ENCODE results near the gene CBLB. TPM values are rescaled to one million over a fixed set of nuclear protein-coding genes. Genes with fewer than 3 reads are reported as not detected.

CBLB gene
- total RNA-seq, 1 donor from 2014 or later, result 146 TPM

- peaks cover 63% of the 10 kb centered on the region for H3K4me1 Mint-ChIP-seq (ENCODE audit: low read depth)
- H3K4me3 Mint-ChIP-seq (ENCODE audit: low read depth), result peak overlapping the region; percentile 47
- H3K36me3 Mint-ChIP-seq (ENCODE audit: low read depth), result peaks cover 83% of the 10 kb centered on the region
- H3K9me3 Mint-ChIP-seq, result no peaks in the 10 kb centered on the region
- H3K27ac Mint-ChIP-seq, result peak overlapping the region; percentile 83
- intact Hi-C loops (cut with micrococcal nuclease), result no loop called here
- no peak for DNase-seq (ENCODE audit: low spot score)
- no peaks in the 10 kb centered on the region for H3K27me3 Mint-ChIP-seq (ENCODE audit: low read depth)
Observed at GRCh38 chr3:105837143-105837740, 31.6 kb downstream of the CBLB start.

GRCh38 chr3:105836533-105836932 is 32.3 kb downstream of the CBLB start:
- peak overlapping the region; percentile 83 for H3K27ac Mint-ChIP-seq
- no peaks in the 10 kb centered on the region for H3K9me3 Mint-ChIP-seq
- peaks cover 67% of the 10 kb centered on the region for H3K4me1 Mint-ChIP-seq (ENCODE audit: low read depth)
- DNase-seq (ENCODE audit: low spot score), result no peak
- peaks cover 81% of the 10 kb centered on the region for H3K36me3 Mint-ChIP-seq (ENCODE audit: low read depth)
- H3K4me3 Mint-ChIP-seq (ENCODE audit: low read depth), result peak overlapping the region; percentile 47
- intact Hi-C loops (cut with micrococcal nuclease), result loop anchor here (1.0 kb wide), 2 partner anchors 31 to 136 kb away; no protein-coding TSS in a partner anchor
- no peaks in the 10 kb centered on the region for H3K27me3 Mint-ChIP-seq (ENCODE audit: low read depth)

- H3K4me1 Mint-ChIP-seq (ENCODE audit: low read depth), result peaks cover 76% of the 10 kb centered on the region
- intact Hi-C loops (cut with micrococcal nuclease), result loop anchor here (1.0 kb wide), 2 partner anchors 32 to 135 kb away; no protein-coding TSS in a partner anchor
- DNase-seq (ENCODE audit: low spot score), result no peak
- peaks cover 6% of the 10 kb centered on the region for H3K9me3 Mint-ChIP-seq
- H3K36me3 Mint-ChIP-seq (ENCODE audit: low read depth), result peaks cover 88% of the 10 kb centered on the region
- no peak overlapping the region for H3K4me3 Mint-ChIP-seq (ENCODE audit: low read depth)
- H3K27ac Mint-ChIP-seq, result peak overlapping the region; percentile 36
- H3K27me3 Mint-ChIP-seq (ENCODE audit: low read depth), result no peaks in the 10 kb centered on the region
Observed at GRCh38 chr3:105835606-105836005, 33.2 kb downstream of the CBLB start.

GRCh38 chr3:105834768-105835167 is 34.0 kb downstream of the CBLB start:
- no peak overlapping the region for H3K4me3 Mint-ChIP-seq (ENCODE audit: low read depth)
- peaks cover 78% of the 10 kb centered on the region for H3K4me1 Mint-ChIP-seq (ENCODE audit: low read depth)
- peaks cover 6% of the 10 kb centered on the region for H3K9me3 Mint-ChIP-seq
- no peak for DNase-seq (ENCODE audit: low spot score)
- peak overlapping the region; percentile 84 for H3K27ac Mint-ChIP-seq
- peaks cover 86% of the 10 kb centered on the region for H3K36me3 Mint-ChIP-seq (ENCODE audit: low read depth)
- intact Hi-C loops (cut with micrococcal nuclease), result no loop called here
- no peaks in the 10 kb centered on the region for H3K27me3 Mint-ChIP-seq (ENCODE audit: low read depth)

GRCh38 chr3:105832644-105833043 is 36.2 kb downstream of the CBLB start:
- peak overlapping the region; percentile 92 for H3K27ac Mint-ChIP-seq
- intact Hi-C loops (cut with micrococcal nuclease), result loop anchor here (1.0 to 2.0 kb wide), 2 partner anchors 37 to 178 kb away; partner anchors contain the start of gene CBLB
- H3K36me3 Mint-ChIP-seq (ENCODE audit: low read depth), result peaks cover 77% of the 10 kb centered on the region
- no peaks in the 10 kb centered on the region for H3K27me3 Mint-ChIP-seq (ENCODE audit: low read depth)
- H3K4me1 Mint-ChIP-seq (ENCODE audit: low read depth), result peaks cover 74% of the 10 kb centered on the region
- peak overlapping the region; percentile 56 for H3K4me3 Mint-ChIP-seq (ENCODE audit: low read depth)
- no peak for DNase-seq (ENCODE audit: low spot score)
- peaks cover 6% of the 10 kb centered on the region for H3K9me3 Mint-ChIP-seq

- Mint-ChIP-seq H3K36me3 (ENCODE audit: low read depth) (peaks cover 71% of the 10 kb centered on the region), H3K27ac (peak overlapping the region; percentile 94), H3K4me1 (ENCODE audit: low read depth) (peaks cover 73% of the 10 kb centered on the region), H3K9me3 (peaks cover 6% of the 10 kb centered on the region), H3K27me3 (ENCODE audit: low read depth) (no peaks in the 10 kb centered on the region), H3K4me3 (ENCODE audit: low read depth) (peak overlapping the region; percentile 55)
- DNase-seq (ENCODE audit: low spot score), result no peak
- intact Hi-C loops (cut with micrococcal nuclease), result no loop called here
Observed at GRCh38 chr3:105830836-105831235, 38.0 kb downstream of the CBLB start.

GRCh38 chr3:105829871-105830622 is 38.8 kb downstream of the CBLB start:
- H3K36me3 Mint-ChIP-seq (ENCODE audit: low read depth), result peaks cover 67% of the 10 kb centered on the region
- H3K4me1 Mint-ChIP-seq (ENCODE audit: low read depth), result peaks cover 70% of the 10 kb centered on the region
- DNase-seq (ENCODE audit: low spot score), result no peak
- peak overlapping the region; percentile 89 for H3K27ac Mint-ChIP-seq
- H3K4me3 Mint-ChIP-seq (ENCODE audit: low read depth), result peak overlapping the region; percentile 2
- H3K27me3 Mint-ChIP-seq (ENCODE audit: low read depth), result no peaks in the 10 kb centered on the region
- peaks cover 6% of the 10 kb centered on the region for H3K9me3 Mint-ChIP-seq
- intact Hi-C loops (cut with micrococcal nuclease), result loop anchor here (2.0 to 5.0 kb wide), 4 partner anchors 17 to 777 kb away; partner anchors contain the start of gene ALCAM

GRCh38 chr3:105829229-105829628 is 39.6 kb downstream of the CBLB start:
- Mint-ChIP-seq H3K4me1 (ENCODE audit: low read depth) (peaks cover 72% of the 10 kb centered on the region), H3K27me3 (ENCODE audit: low read depth) (no peaks in the 10 kb centered on the region), H3K27ac (peak overlapping the region; percentile 97), H3K4me3 (ENCODE audit: low read depth) (peak overlapping the region; percentile 66), H3K36me3 (ENCODE audit: low read depth) (peaks cover 67% of the 10 kb centered on the region), H3K9me3 (peaks cover 6% of the 10 kb centered on the region)
- intact Hi-C loops (cut with micrococcal nuclease), result loop anchor here (2.0 to 5.0 kb wide), 4 partner anchors 18 to 778 kb away; partner anchors contain the start of gene ALCAM
- no peak for DNase-seq (ENCODE audit: low spot score)

GRCh38 chr3:105828703-105829102 is 40.1 kb downstream of the CBLB start:
- H3K4me1 Mint-ChIP-seq (ENCODE audit: low read depth), result peaks cover 75% of the 10 kb centered on the region
- intact Hi-C loops (cut with micrococcal nuclease), result loop anchor here (1.0 to 5.0 kb wide), 5 partner anchors 18 to 779 kb away; partner anchors contain the start of gene ALCAM
- H3K36me3 Mint-ChIP-seq (ENCODE audit: low read depth), result peaks cover 68% of the 10 kb centered on the region
- peaks cover 6% of the 10 kb centered on the region for H3K9me3 Mint-ChIP-seq
- H3K27me3 Mint-ChIP-seq (ENCODE audit: low read depth), result no peaks in the 10 kb centered on the region
- peak overlapping the region; percentile 97 for H3K27ac Mint-ChIP-seq
- peak overlapping the region; percentile 66 for H3K4me3 Mint-ChIP-seq (ENCODE audit: low read depth)
- DNase-seq (ENCODE audit: low spot score), result no peak

GRCh38 chr3:105827959-105828358 is 40.9 kb downstream of the CBLB start:
- Mint-ChIP-seq H3K36me3 (ENCODE audit: low read depth) (peaks cover 73% of the 10 kb centered on the region), H3K27me3 (ENCODE audit: low read depth) (no peaks in the 10 kb centered on the region), H3K4me1 (ENCODE audit: low read depth) (peaks cover 80% of the 10 kb centered on the region), H3K9me3 (peaks cover 6% of the 10 kb centered on the region), H3K27ac (peak overlapping the region; percentile 100), H3K4me3 (ENCODE audit: low read depth) (peak overlapping the region; percentile 37)
- intact Hi-C loops (cut with micrococcal nuclease), result loop anchor here (1.0 to 5.0 kb wide), 16 partner anchors 19 to 779 kb away; partner anchors contain the start of gene ALCAM
- no peak for DNase-seq (ENCODE audit: low spot score)

- H3K27me3 Mint-ChIP-seq (ENCODE audit: low read depth), result no peaks in the 10 kb centered on the region
- peaks cover 73% of the 10 kb centered on the region for H3K36me3 Mint-ChIP-seq (ENCODE audit: low read depth)
- peak overlapping the region; percentile 100 for H3K27ac Mint-ChIP-seq
- peak overlapping the region; percentile 68 for H3K4me3 Mint-ChIP-seq (ENCODE audit: low read depth)
- H3K9me3 Mint-ChIP-seq, result peaks cover 6% of the 10 kb centered on the region
- no peak for DNase-seq (ENCODE audit: low spot score)
- peaks cover 79% of the 10 kb centered on the region for H3K4me1 Mint-ChIP-seq (ENCODE audit: low read depth)
- intact Hi-C loops (cut with micrococcal nuclease), result loop anchor here (1.0 to 5.0 kb wide), 14 partner anchors 21 to 780 kb away; partner anchors contain the start of gene ALCAM
Observed at GRCh38 chr3:105826778-105827634, 41.8 kb downstream of the CBLB start.

- intact Hi-C loops (cut with micrococcal nuclease), result no loop called here
Observed at GRCh38 chr3:105824129-105824528, 44.7 kb downstream of the CBLB start.

More at GRCh38 chr3:105824129-105824528, 44.7 kb downstream of the CBLB start:
- Mint-ChIP-seq H3K27me3 (ENCODE audit: low read depth) (no peaks in the 10 kb centered on the region), H3K27ac (peak overlapping the region; percentile 95), H3K36me3 (ENCODE audit: low read depth) (peaks cover 79% of the 10 kb centered on the region), H3K9me3 (no peaks in the 10 kb centered on the region), H3K4me1 (ENCODE audit: low read depth) (peaks cover 61% of the 10 kb centered on the region), H3K4me3 (ENCODE audit: low read depth) (peak overlapping the region; percentile 40)
- no peak for DNase-seq (ENCODE audit: low spot score)

All from activated T-helper 2 cell treated with anti-CD3 and anti-CD28 coated beads, Interferon-gamma antibody, Interleukin-2, Interleukin-4, amounts not matched to agents 10 μg/mL and 5 μg/mL and 100 μg/mL, durations not matched to agents 14 hours and 24 hours and 36 hours (primary cell).